ENCODE data around the gene NDUFA12.

The NDUFA12 gene

GRCh38 chr12:95016120-95016519 lies 12.6 kb upstream of the NDUFA12 start:
- no peak for TF ChIP-seq CTCF (IDR thresholded peaks at IDR 0.05; ENCODE audit: low read depth, low read length, missing control alignments)
- in situ Hi-C loops (cut with HindIII; ENCODE audit: low sequenced_read_pairs), result loop anchor here (5.0 kb wide), 1 partner anchor 46 kb away; no protein-coding TSS in a partner anchor
- no peak for DNase-seq (ENCODE audit: low read depth)
- no peak overlapping the region for H3K4me3 ChIP-seq (ENCODE audit: low read depth, low read length)

DNA sequence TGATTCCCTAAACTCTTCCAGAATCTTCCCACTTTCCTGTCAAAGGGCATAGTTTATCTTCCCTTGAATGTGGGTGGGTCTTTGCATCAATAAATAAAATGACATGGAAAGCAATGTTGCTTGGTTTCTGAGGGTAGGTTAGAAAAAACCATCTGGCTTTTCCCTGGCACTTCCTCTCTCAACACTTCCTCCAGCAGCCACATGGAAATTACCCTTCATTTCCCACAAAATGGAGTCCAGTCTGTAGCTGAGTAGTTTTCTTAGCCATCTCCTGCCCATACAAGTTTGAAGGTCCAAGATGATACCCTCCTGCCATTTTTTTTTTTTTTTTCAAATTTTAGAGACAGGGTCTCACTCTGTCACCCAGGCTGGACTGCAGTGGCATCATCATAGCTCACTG lies 11.1 kb upstream of the NDUFA12 start:
- no peak for TF ChIP-seq CTCF (IDR thresholded peaks at IDR 0.05; ENCODE audit: low read depth, low read length, missing control alignments)
- DNase-seq (ENCODE audit: low read depth), result no peak
- in situ Hi-C loops (cut with HindIII; ENCODE audit: low sequenced_read_pairs), result no loop called here
- H3K4me3 ChIP-seq (ENCODE audit: low read depth, low read length), result no peak overlapping the region

DNA sequence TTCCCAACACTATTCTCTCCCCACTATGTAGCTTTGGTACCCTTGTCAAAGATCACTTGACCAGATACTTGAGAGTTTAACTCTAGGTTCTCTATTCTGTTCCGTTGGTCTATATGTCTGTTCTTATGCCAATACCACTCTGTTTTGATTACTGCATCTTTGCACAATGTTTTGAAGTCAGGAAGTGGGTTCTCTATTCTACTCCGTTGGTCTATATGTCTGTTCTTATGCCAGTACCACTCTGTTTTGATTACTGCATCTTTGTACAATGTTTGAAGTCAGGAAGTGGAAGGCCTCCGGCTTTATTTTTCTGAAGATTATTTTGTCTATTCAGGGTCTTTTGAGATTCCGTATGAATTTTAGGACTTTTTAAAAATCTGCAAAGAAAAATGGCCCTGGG lies 2.7 kb upstream of the NDUFA12 start:
- in situ Hi-C loops (cut with HindIII; ENCODE audit: low sequenced_read_pairs), result no loop called here
- H3K4me3 ChIP-seq (ENCODE audit: low read depth, low read length), result no peak overlapping the region
- no peak for DNase-seq (ENCODE audit: low read depth)
- no peak for TF ChIP-seq CTCF (IDR thresholded peaks at IDR 0.05; ENCODE audit: low read depth, low read length, missing control alignments)

GRCh38 chr12:95004610-95005009 lies 1.1 kb upstream of the NDUFA12 start:
- H3K4me3 ChIP-seq (ENCODE audit: low read depth, low read length), result no peak overlapping the region
- no peak for TF ChIP-seq CTCF (IDR thresholded peaks at IDR 0.05; ENCODE audit: low read depth, low read length, missing control alignments)
- in situ Hi-C loops (cut with HindIII; ENCODE audit: low sequenced_read_pairs), result no loop called here
- DNase-seq (ENCODE audit: low read depth), result no peak

DNA sequence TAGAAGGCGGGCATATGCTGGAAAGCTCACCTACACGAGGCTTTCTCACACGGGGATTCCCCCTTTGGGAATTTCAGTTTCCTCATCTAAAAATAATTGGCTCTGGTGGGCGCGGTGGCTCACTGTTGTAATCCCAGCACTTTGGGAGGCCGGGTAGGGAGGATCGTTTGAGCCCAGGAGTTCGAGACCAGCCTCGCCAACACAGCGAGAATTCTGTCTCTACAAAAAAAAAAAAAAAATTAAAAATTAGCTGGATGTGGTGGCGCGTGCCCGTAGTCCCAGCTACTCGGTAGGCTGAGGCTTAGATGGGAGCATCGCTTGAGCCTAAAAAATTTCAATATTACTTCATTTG lies 400 bp upstream of the NDUFA12 start:
- DNase-seq (ENCODE audit: low read depth), result no peak
- peak overlapping the region; percentile 82 for H3K4me3 ChIP-seq (ENCODE audit: low read depth, low read length)
- in situ Hi-C loops (cut with HindIII; ENCODE audit: low sequenced_read_pairs), result no loop called here
- TF ChIP-seq CTCF (IDR thresholded peaks at IDR 0.05; ENCODE audit: low read depth, low read length, missing control alignments), result no peak

- in situ Hi-C loops (cut with HindIII; ENCODE audit: low sequenced_read_pairs), result no loop called here
- no peak for DNase-seq (ENCODE audit: low read depth)
- peak overlapping the region; percentile 82 for H3K4me3 ChIP-seq (ENCODE audit: low read depth, low read length)
- no peak for TF ChIP-seq CTCF (IDR thresholded peaks at IDR 0.05; ENCODE audit: low read depth, low read length, missing control alignments)
Measured at GRCh38 chr12:95002754-95003153, 743 bp downstream of the NDUFA12 start.

- in situ Hi-C loops (cut with HindIII; ENCODE audit: low sequenced_read_pairs), result no loop called here
- no peak for TF ChIP-seq CTCF (IDR thresholded peaks at IDR 0.05; ENCODE audit: low read depth, low read length, missing control alignments)
- DNase-seq (ENCODE audit: low read depth), result no peak
- H3K4me3 ChIP-seq (ENCODE audit: low read depth, low read length), result no peak overlapping the region
Measured at GRCh38 chr12:94998326-94998725, 5.2 kb downstream of the NDUFA12 start.
